Thoracic aorta (tissue), 2 donors: ENCODE measurements around the gene OR1I1. TPM values are rescaled to one million over a fixed set of nuclear protein-coding genes. Genes with fewer than 3 reads are reported as not detected.

Source experiments
- ATAC-seq: fragments of 150-250 bp; one replicate; pipeline ENCODE4 v1.8.0; 2017; ENCODE audit warnings: low read depth; ENCODE audit not compliant: insufficient number of reproducible peaks, low FRiP score
- DNase-seq: peaks from one replicate; pipeline ENCODE4 v3.0.0-alpha.2; 2020; ENCODE audit warnings: low spot score
- H3K27ac ChIP-seq, 2 donors: fragments of 200-600 bp; sonication (generic); 1 replicate in 1 of 2; 2 replicates in 1 of 2; pipeline ENCODE4 v1.5.1; 2016; ENCODE audit warnings: mild to moderate bottlenecking in 2 of 2, moderate library complexity in 2 of 2
- H3K27me3 ChIP-seq: fragments of 200-600 bp; sonication (generic); replicated peaks from 2 replicates; pipeline ENCODE4 v1.6.0; 2016; ENCODE audit warnings: mild to moderate bottlenecking; ENCODE audit not compliant: insufficient read depth
- H3K36me3 ChIP-seq: fragments of 200-600 bp; sonication (generic); one replicate; pipeline ENCODE4 v1.5.1; 2016
- H3K4me1 ChIP-seq, 2 donors: fragments of 200-600 bp; sonication (generic); 1 replicate in 1 of 2; 2 replicates in 1 of 2; pipeline versions ENCODE4 v1.5.1 to v1.6.0; 2016; ENCODE audit warnings: low read depth in 2 of 2, mild to moderate bottlenecking in 1 of 2; ENCODE audit not compliant: control insufficient read depth in 1 of 2
- H3K4me3 ChIP-seq: fragments of 200-600 bp; sonication (generic); 2 replicates; pipeline ENCODE4 v1.5.1; 2016; ENCODE audit warnings: mild to moderate bottlenecking
- H3K9me3 ChIP-seq: fragments of 200-600 bp; sonication (generic); 2 replicates; pipeline ENCODE4 v1.5.1; 2016
- total RNA-seq, 2 donors: library from RNA; depleted of rRNA; stranded (reverse); fragments of >200 nt; gene quantifications; one replicate each; pipeline versions ENCODE4 v1.1.0 to v1.2.3, GENCODE V29; 2016
- TF ChIP-seq, protein P1 (sequence below): fragments of 200-600 bp; sonication (generic); IDR thresholded peaks from one replicate; pipeline ENCODE4 v1.5.1; 2019; ENCODE audit warnings: antibody characterized with exemption

OR1I1 gene
- total RNA-seq, 2 donors from 2014 or later, result not detected

GRCh38 chr19:15124572-15125231 is 42.7 kb downstream of the OR1I1 start:
- peaks cover 5 to 18% of the 10 kb centered on the region in 2 donors for H3K4me1 ChIP-seq
- no peaks in the 10 kb centered on the region for H3K9me3 ChIP-seq
- H3K27me3 ChIP-seq, result no peaks in the 10 kb centered on the region
- TF ChIP-seq, protein P1, sequence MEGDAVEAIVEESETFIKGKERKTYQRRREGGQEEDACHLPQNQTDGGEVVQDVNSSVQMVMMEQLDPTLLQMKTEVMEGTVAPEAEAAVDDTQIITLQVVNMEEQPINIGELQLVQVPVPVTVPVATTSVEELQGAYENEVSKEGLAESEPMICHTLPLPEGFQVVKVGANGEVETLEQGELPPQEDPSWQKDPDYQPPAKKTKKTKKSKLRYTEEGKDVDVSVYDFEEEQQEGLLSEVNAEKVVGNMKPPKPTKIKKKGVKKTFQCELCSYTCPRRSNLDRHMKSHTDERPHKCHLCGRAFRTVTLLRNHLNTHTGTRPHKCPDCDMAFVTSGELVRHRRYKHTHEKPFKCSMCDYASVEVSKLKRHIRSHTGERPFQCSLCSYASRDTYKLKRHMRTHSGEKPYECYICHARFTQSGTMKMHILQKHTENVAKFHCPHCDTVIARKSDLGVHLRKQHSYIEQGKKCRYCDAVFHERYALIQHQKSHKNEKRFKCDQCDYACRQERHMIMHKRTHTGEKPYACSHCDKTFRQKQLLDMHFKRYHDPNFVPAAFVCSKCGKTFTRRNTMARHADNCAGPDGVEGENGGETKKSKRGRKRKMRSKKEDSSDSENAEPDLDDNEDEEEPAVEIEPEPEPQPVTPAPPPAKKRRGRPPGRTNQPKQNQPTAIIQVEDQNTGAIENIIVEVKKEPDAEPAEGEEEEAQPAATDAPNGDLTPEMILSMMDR, result no peak
- H3K27ac ChIP-seq, result peak overlapping the region; percentile 76 to 81
- DNase-seq (no peak), ATAC-seq (no peak)
- peak overlapping the region; percentile 86 for H3K4me3 ChIP-seq
- peaks cover 23% of the 10 kb centered on the region for H3K36me3 ChIP-seq

DNA sequence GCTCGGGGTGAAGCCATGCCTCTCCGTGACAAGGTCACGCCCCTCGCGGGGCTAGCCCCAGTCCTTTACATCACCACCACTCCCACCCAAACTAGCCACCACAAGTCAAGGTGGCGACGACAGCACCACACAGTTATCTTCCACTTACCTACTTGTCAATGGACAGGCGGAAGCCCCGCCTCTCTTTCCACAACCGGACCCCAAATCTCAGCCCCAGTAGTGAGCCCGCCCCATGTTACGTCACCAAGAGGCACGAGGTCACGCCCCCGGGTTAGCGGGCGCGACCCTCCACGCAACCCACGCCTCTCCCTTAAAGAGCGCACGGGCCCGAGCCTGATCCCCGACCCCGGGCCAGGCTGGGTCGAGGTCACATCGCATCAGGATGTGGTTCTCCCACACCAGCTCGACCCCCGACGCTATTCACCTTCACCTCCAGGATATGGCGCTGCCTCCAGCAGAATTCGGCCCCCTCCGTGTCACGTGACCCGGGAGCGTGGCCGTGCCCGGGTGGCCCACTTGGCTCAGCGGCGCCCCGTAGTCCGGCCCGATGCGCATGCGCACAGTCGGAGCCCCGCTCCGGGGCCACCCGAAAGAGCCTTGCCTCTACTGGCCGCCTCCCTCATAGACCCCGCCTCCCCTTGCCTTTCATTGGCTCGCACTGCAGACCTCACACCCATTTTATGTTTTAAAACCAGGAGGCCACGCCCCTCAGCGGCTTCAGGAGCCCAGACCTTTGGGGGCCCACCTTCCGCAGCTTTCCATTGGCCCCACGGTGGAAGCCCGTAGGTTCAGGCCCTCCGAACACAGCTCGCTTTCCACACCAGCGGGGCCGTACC is 43.4 kb downstream of the OR1I1 start:
- H3K27me3 ChIP-seq, result no peaks in the 10 kb centered on the region
- DNase-seq (peak; percentile 92), ATAC-seq (peak; percentile 94)
- no peaks in the 10 kb centered on the region for H3K9me3 ChIP-seq
- peaks cover 5 to 18% of the 10 kb centered on the region in 2 donors for H3K4me1 ChIP-seq
- H3K27ac ChIP-seq, result peak overlapping the region; percentile 76 to 81
- TF ChIP-seq, protein P1, result no peak
- peaks cover 16% of the 10 kb centered on the region for H3K36me3 ChIP-seq
- peak overlapping the region; percentile 86 for H3K4me3 ChIP-seq

DNA sequence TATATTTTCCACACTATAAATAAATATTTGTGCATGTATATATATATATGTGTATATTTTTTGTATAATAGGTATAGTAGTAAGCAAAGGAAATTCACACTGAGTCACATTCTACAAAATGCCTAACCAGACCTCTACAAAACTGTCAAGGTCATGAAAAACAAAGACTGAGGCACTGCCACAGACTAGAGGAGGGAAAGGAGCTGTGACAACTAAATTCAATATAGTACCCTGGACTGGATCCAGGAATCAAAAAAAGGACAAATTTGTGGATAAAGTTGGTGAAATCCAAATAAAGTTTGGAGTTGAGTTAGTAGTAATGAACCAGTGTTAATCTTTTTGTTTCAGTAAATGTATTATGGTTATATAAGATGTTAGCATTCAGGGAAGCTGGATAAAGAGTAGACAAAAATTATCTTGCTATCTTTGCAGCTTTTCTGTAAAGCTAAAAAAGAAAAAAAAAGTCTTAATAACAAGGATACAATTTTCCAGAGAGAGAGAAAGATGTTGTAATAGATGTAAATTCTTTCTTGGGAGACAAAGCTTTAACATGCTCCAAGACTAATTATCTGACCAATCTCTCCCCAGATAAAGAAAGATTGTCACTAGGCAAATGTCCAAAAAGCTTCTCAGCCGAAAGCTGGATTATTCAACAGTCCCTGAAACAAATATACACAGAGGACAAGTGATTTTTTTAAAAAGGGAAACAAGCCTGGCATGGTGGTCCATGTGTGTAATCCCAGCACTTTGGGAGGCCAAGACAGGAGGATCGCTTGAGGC is 44.3 kb downstream of the OR1I1 start:
- Histone ChIP-seq H3K4me1 (peaks cover 5 to 18% of the 10 kb centered on the region in 2 donors), H3K27me3 (no peaks in the 10 kb centered on the region), H3K4me3 (peak overlapping the region; percentile 86), H3K9me3 (no peaks in the 10 kb centered on the region), H3K36me3 (peaks cover 7% of the 10 kb centered on the region), H3K27ac (peak overlapping the region in 1 of 2 donors; percentile 81)
- TF ChIP-seq, protein P1, result no peak
- DNase-seq (no peak), ATAC-seq (no peak)

- DNase-seq (no peak), ATAC-seq (no peak)
- TF ChIP-seq, protein P1, result no peak
- H3K9me3 ChIP-seq, result no peaks in the 10 kb centered on the region
- no peaks in the 10 kb centered on the region for H3K36me3 ChIP-seq
- H3K4me1 ChIP-seq, result peaks cover 5 to 17% of the 10 kb centered on the region in 2 donors
- H3K27ac ChIP-seq, result no peak overlapping the region
- H3K4me3 ChIP-seq, result no peak overlapping the region
- H3K27me3 ChIP-seq, result no peaks in the 10 kb centered on the region
Measured at GRCh38 chr19:15128162-15128770, 46.3 kb downstream of the OR1I1 start.
